HepG2 (cell line): ENCODE results near the gene SAMD8. TPM values are rescaled to one million over a fixed set of nuclear protein-coding genes. Genes with fewer than 3 reads are reported as not detected.

ENCODE experiments used
- CBX5 ChIP-seq: sonication (generic); formaldehyde crosslinking; IDR thresholded peaks from 2 replicates; pipeline ENCODE4 v1.4.0; 2020; ENCODE audit warnings: missing genetic modification reagents, borderline replicate concordance
- CEBPB ChIP-seq: IDR thresholded peaks from 2 replicates; pipeline ENCODE4 v1.6.1; 2011; ENCODE audit warnings: low read depth, low read length, improper control_type of control experiment, borderline replicate concordance
- HDAC2 ChIP-seq: sonication (generic); formaldehyde crosslinking; IDR thresholded peaks from 2 replicates; pipeline ENCODE4 v1.4.0; 2020; ENCODE audit warnings: missing genetic modification reagents
- HHEX ChIP-seq: IDR thresholded peaks from 2 replicates; pipeline ENCODE4 v1.6.1; 2016; ENCODE audit warnings: control low read depth
- HOMEZ ChIP-seq: IDR thresholded peaks from 2 replicates; pipeline ENCODE4 v1.6.1; 2016; ENCODE audit warnings: low read depth
- HOXA5 ChIP-seq: sonication (generic); formaldehyde crosslinking; IDR thresholded peaks from 2 replicates; pipeline ENCODE4 v1.4.0; 2020; ENCODE audit warnings: missing genetic modification reagents
- IRF9 ChIP-seq: sonication (generic); formaldehyde crosslinking; IDR thresholded peaks from 2 replicates; pipeline ENCODE4 v1.8.0; 2022; ENCODE audit warnings: missing genetic modification reagents, mild to moderate bottlenecking, borderline replicate concordance
- KLF15 ChIP-seq: sonication (generic); formaldehyde crosslinking; IDR thresholded peaks from 2 replicates; pipeline ENCODE4 v1.8.1; 2023; ENCODE audit warnings: borderline replicate concordance, mild to moderate bottlenecking, inconsistent platforms, missing genetic modification reagents, mixed read lengths
- LRRFIP1 ChIP-seq: sonication (generic); formaldehyde crosslinking; conservative IDR thresholded peaks from 2 replicates; pipeline ENCODE4 v1.4.0; 2020; ENCODE audit warnings: missing genetic modification reagents
- MAFK ChIP-seq, 2 experiments: IDR thresholded peaks in 1 of 2; conservative IDR thresholded peaks in 1 of 2; 2 replicates each; pipeline ENCODE4 v1.6.1; 2011; ENCODE audit warnings: improper control_type of control experiment in 2 of 2, low read length in 2 of 2
- MXD3 ChIP-seq: IDR thresholded peaks from 2 replicates; pipeline ENCODE4 v1.6.1; 2016; ENCODE audit warnings: mild to moderate bottlenecking, missing biosample characterization, missing genetic modification reagents
- MXD4 ChIP-seq: IDR thresholded peaks from 2 replicates; pipeline ENCODE4 v1.6.1; 2016; ENCODE audit warnings: mild to moderate bottlenecking, missing biosample characterization, missing genetic modification reagents
- NR2F1 ChIP-seq, 2 experiments: fragments of 450-650 bp in 1 of 2; formaldehyde crosslinking in 1 of 2; IDR thresholded peaks; 2 replicates each; pipeline versions ENCODE4 v1.5.0 to v1.6.1; 2016 to 2020; ENCODE audit warnings: mild to moderate bottlenecking in 1 of 2, missing compliant biosample characterization in 1 of 2, missing genetic modification reagents in 1 of 2, moderate library complexity in 1 of 2
- PREB ChIP-seq: sonication (generic); formaldehyde crosslinking; IDR thresholded peaks from 2 replicates; pipeline ENCODE4 v1.4.0; 2020; ENCODE audit warnings: missing genetic modification reagents
- RBFOX2 ChIP-seq: fragments of 200-400 bp; formaldehyde crosslinking; IDR thresholded peaks from 2 replicates; pipeline ENCODE4 v1.6.1; 2017; ENCODE audit warnings: low read depth, mild to moderate bottlenecking, low read length
- ZBTB7A ChIP-seq: sonication (generic); formaldehyde crosslinking; IDR thresholded peaks from 2 replicates; pipeline ENCODE4 v1.8.0; 2022; ENCODE audit warnings: mild to moderate bottlenecking, missing genetic modification reagents
- ZNF18 ChIP-seq: sonication (generic); formaldehyde crosslinking; IDR thresholded peaks from 2 replicates; pipeline ENCODE4 v1.8.0; 2022; ENCODE audit warnings: mild to moderate bottlenecking, missing genetic modification reagents; ENCODE audit not compliant: insufficient replicate concordance
- ZNF329 ChIP-seq: sonication (generic); formaldehyde crosslinking; IDR thresholded peaks from 2 replicates; pipeline ENCODE4 v1.9.0; 2021; ENCODE audit warnings: low read depth, mild to moderate bottlenecking, missing genetic modification reagents
- ZNF530 ChIP-seq: sonication (generic); formaldehyde crosslinking; IDR thresholded peaks from 2 replicates; pipeline ENCODE4 v1.5.0; 2020; ENCODE audit warnings: low read depth, mild to moderate bottlenecking, missing genetic modification reagents
- ZNF607 ChIP-seq: sonication (generic); formaldehyde crosslinking; IDR thresholded peaks from 2 replicates; pipeline ENCODE4 v1.5.1; 2020; ENCODE audit warnings: missing genetic modification reagents, mild to moderate bottlenecking, borderline replicate concordance
- polyA plus RNA-seq, 8 experiments: library from polyadenylated mRNA; depleted of rRNA in 3 of 8; stranded (reverse) in 7 of 8; unstranded in 1 of 8; fragments of >200 nt; fragmentation: Illumina TruSeq in 4 of 8; extraction: Trizol in 4 of 8; gene quantifications; 2 replicates each; pipeline versions ENCODE4 v1.2.1 to v1.2.3, GENCODE V29; 2011 to 2016; ENCODE audit warnings: low read depth in 4 of 8, missing spikeins in 1 of 8, mixed read lengths in 1 of 8; ENCODE audit not compliant: insufficient read depth in 1 of 8
- total RNA-seq, 5 experiments: library from RNA; depleted of rRNA; stranded (reverse); fragments of >200 nt; fragmentation: Illumina TruSeq; extraction: Trizol; gene quantifications; 2 replicates each; pipeline ENCODE4 v1.2.3, GENCODE V29; 2016; ENCODE audit warnings: low read depth in 1 of 5

The SAMD8 gene
- total and polyA plus RNA-seq, 2 of the 13 experiments (the other 11 are each of a cell fraction or from before 2014, with no cell fraction given): 10.4 to 13.2 TPM

- TF ChIP-seq HOMEZ (CRISPR knock-in tag) (no peak), LRRFIP1 (no peak), ZNF607 (no peak), KLF15 (CRISPR knock-in tag) (no peak), ZNF18 (CRISPR knock-in tag) (no peak), MXD4 (CRISPR knock-in tag) (0 out of 2 replicates have a peak, but pooled peaks have one; percentile 22), PREB (CRISPR knock-in tag) (no peak), HHEX (CRISPR knock-in tag) (no peak), HDAC2 (CRISPR knock-in tag) (no peak), MXD3 (CRISPR knock-in tag) (no peak), ZNF530 (CRISPR knock-in tag) (no peak), ZBTB7A (no peak), CBX5 (CRISPR knock-in tag) (no peak), RBFOX2 (no peak), IRF9 (CRISPR knock-in tag) (peak; percentile 37; the same call in 1 of the 2 replicates), HOXA5 (CRISPR knock-in tag) (no peak), NR2F1 (CRISPR knock-in tag; IDR thresholded peaks at IDR 0.05) (no peak), MAFK (conservative IDR thresholded peaks at IDR 0.05 in 1 of 2, IDR thresholded peaks at IDR 0.05 in 1 of 2; ENCODE audit: low read length in 2 of 2) (no peak), ZNF329 (CRISPR knock-in tag) (no peak), CEBPB (no peak)
These were observed 3.4 kb upstream of the SAMD8 start (continued) for GRCh38 chr10:75107756-75108683.
